Activated CD4-positive, CD25-positive, alpha-beta regulatory T cell treated with anti-CD3 and anti-CD28 coated beads, Interleukin-2, amount 50 U/mL, for 24 hours (primary cell): ENCODE results near the gene TRIM58.

Experiments
- ATAC-seq, 2 donors: fragments of 150-1000 bp; cut with Tn5 transposase; one replicate each; pipeline ENCODE4 v1.10.0; 2021; ENCODE audit warnings: mild to moderate bottlenecking in 1 of 2, moderate library complexity in 1 of 2

TRIM58 gene

GRCh38 chr1:247895163-247895637 is 38.2 kb downstream of the TRIM58 start, which contains the start of gene OR2W3:
Gene OR2W3, plus strand, starts transcription at chr1:247895587. Its CDS starts 0 bp downstream, at chr1:247895587.
- no peak for ATAC-seq

DNA sequence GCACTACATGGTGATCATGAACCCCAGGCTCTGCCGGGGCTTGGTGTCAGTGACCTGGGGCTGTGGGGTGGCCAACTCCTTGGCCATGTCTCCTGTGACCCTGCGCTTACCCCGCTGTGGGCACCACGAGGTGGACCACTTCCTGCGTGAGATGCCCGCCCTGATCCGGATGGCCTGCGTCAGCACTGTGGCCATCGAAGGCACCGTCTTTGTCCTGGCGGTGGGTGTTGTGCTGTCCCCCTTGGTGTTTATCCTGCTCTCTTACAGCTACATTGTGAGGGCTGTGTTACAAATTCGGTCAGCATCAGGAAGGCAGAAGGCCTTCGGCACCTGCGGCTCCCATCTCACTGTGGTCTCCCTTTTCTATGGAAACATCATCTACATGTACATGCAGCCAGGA is 39.0 kb downstream of the TRIM58 start:
- ATAC-seq, result no peak

- no peak for ATAC-seq
These were observed 47.1 kb downstream of the TRIM58 start for GRCh38 chr1:247904122-247904521.

DNA sequence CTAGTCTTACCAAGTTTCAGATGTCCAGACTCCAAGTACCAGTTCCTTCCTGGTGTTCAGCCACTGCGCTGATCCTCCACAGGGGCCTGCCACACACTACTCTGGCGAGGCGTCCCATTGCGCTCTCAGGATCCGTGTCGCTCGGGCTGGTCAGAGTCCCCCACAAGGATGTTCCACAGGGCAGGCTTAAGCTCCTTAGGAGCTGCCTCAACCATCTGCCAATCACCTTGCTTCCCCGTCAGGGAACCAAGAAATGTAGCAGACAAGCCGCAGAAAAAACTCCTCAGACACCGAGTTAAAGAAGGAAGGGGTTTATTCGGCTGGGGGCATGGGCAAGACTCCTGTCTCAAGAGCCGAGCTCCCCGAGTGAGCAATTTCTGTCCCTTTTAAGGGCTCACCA is 48.2 kb downstream of the TRIM58 start:
- ATAC-seq, result no peak

GRCh38 chr1:247905910-247906503 is 49.0 kb downstream of the TRIM58 start:
- ATAC-seq, result no peak

GRCh38 chr1:247906504-247907047 is 49.6 kb downstream of the TRIM58 start:
- peak; percentile 85 to 88 for ATAC-seq

- no peak for ATAC-seq
These were observed 51.8 kb downstream of the TRIM58 start for GRCh38 chr1:247908766-247909165.

GRCh38 chr1:247913786-247914185 is 56.8 kb downstream of the TRIM58 start:
- no peak for ATAC-seq

DNA sequence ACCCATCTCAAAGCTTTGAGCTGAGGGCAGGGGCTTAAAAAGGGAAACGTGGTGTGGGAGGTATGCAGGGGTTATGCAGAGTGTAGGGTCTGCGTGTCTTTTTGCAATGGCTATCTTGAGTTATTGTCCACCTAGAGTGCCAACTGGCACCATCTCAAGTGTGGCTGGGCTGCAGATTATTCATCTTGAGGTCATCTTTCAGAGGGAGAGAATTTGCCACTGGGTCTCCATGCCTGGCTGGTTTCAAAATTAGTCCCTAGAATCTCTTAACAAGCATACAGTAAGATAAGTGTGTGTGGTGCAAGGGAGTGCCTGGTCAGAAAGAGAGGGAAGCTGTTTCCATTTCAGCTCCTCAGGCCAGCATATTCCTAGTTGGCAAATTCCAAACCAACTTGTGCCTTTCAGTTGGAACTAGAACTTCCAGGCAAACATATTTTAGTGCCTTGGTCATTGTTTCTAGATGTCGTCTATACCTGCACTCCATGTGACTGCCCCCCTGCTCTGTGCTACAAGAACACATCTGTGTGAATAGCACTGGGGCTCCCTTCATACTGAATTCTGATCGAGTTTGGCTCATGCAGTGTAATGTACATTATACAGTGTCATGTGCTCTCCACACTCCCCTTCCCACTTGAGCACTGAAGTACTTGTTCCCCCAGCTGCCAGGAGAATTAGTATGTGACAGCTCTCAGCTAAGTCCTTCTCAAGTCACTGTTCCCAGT is 58.1 kb downstream of the TRIM58 start:
- no peak for ATAC-seq

GRCh38 chr1:247919952-247920351 is 63.0 kb downstream of the TRIM58 start, which contains the start of gene OR2T8:
Gene OR2T8, plus strand, starts transcription at chr1:247920252. Its CDS starts 766 bp downstream, at chr1:247921018.
- ATAC-seq, result no peak

DNA sequence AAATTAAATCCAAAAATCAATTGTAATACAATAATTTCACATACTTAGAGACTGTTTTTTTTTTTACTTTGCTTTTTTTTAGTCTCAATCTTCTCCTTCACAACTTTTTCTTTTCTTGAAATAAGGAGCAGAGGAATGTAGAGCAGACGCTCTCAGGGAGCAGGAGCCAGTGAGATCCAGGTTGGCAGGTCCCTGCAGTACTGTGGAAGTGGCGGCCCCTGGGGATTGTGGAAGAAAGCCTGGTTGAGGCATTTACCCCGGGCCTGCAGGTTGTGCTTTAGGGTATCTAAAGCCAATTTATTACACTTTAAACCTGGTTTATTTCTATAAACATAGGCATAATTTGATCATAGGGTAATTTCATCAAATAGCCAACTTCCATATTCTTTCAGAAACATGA is 67.0 kb downstream of the TRIM58 start:
- ATAC-seq, result no peak

DNA sequence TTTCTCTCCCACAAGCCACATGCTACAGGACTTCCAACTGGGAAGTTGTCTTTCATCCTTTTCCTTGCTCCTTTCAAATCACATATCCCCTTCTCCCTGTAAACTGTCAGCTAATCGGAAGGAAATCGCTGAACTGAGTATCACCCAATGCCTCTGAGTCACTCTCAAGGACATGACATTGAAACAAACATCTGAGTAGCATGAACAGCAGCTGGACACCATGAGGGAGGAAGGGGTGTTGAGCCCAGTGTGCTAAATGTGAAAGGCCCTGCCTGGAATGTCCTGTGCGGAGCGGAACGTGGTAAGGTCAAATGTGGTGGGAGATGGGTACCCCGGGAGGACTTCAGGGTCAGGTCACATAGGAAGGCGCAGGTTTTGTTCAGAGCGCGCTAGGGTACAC is 67.9 kb downstream of the TRIM58 start, which contains the start of gene OR2AJ1:
OR2AJ1 (plus strand) TSS at position 22 of the 400 bp plus-strand sequence. CDS start 8,880 bp downstream, outside the sequence.
- no peak for ATAC-seq
